RKO (cell line): Measurements from ENCODE around the gene AVPR2.

Experiments used
- DNase-seq: peaks from one replicate; pipeline ENCODE4 v3.0.0-alpha.2; 2016; ENCODE audit warnings: low spot score

Gene AVPR2

DNA sequence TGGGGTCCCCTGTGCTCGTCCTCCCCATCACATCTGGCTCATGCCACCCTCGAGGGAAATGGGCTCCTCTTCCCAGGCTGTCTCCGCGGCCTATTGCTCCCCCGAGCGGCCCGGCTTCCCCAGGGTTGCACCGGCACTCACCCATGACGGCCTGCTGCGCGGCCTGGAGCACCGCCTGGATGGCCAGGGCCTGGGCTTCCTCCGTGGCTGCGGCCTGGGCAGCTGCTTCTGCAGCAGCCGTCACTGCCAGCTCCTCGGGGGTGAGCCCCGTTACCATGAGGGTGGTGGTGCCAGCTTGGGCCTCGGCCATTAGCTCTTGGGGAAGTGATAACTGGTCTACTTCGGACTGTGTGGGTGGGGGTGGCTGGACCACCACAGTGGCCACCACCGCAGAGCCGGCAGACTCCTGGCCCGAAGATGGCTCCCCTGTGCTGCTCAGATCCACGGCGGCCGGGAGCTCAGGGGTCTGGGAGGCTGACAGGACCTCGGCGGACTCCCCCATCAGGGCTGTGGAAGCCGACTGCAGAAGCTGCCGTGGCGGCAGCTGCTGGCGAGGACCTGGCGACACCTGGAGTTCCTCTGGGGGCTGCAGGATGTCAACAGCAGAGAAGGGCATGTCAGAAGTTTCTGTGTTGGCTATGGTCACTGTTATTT is 48.0 kb downstream of the AVPR2 start:
- no peak for DNase-seq

DNA sequence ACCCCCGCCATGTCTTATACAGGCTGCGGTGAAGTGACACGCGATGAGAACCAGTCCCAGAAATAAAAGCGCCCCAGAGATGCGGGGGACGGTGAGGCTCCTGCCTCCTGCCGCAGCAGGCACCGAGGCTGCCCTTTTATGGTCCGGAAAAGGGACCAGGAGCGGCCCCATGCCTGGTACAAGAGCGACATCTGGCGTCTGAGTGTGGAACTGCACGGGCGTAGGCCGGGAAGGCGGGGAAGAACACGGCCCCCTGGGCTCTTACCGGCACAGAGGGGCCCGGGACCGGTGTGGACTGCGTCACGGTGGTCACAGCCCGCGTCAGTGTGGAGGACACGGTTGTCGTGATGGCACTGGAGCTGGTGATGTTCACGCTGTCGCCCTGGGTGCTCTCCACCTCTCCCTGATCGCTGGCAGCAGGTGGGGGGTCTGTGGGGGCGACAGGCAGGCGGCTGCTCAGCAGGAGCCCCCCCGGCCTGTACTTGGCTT is 48.9 kb downstream of the AVPR2 start:
- DNase-seq, result peak; percentile 61

DNA sequence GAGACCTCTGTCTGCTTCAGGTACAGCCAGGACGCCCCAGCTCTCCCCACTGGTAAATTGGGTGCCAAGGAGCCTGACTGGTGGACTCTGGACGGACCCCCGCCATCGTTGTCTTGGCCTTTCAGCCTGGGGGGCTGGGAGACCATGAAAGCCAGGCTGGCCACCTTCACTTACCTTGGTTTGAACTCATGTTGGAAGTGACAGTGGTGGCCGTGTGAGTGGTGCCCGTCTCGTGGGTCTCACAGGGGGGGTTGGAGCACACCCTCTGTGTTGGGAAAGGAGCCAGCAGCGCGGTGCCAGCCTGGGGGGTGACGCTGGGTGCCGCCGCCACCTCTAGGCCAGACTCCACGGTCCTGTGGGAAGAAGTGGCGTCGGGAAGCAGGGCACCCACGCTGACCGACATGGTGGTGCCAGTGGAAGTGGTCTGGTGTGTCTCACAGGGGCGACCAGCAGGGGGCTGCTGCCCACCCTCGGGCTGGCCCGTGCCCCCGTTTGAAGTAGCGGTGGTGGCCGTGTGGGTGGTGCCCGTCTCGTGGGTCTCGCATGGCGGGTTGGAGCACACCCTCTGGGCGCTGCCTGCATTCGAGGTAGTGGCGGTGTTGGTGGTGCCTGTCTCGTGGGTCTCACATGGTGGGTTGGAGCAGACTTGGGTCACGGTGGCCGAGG is 49.6 kb downstream of the AVPR2 start:
- DNase-seq, result no peak

DNA sequence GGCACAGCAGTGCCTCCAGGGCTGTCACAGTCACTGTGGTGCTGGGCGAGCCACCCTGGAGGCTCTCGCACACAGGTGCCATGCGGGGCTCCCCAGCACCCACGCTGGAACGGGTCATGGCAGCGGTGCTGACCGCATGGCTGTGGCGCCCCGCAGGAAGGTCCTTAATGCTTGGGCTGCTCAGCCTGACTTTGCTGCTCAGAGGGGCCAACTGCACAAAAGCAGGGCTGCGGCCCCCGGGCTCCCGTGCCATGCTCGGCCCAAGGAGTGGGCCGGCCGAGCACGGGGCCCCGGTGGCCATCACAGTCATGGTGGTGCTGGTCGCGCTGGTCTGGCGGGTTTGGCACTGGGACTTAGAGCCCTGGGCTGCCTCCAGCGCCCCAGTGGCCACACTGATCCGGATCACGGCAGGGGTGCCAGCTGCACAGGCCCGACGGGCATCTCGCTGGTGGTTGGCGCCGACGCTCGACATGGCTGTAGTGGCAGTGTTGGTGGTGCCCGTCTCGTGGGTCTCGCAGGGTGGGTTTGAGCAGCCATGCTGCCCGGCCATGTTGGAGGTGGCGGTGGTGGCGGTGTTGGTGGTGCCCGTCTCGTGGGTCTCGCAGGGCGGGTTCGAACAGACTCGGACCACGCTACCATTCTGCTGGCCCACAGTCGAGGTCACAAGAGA is 50.2 kb downstream of the AVPR2 start:
- no peak for DNase-seq

DNA sequence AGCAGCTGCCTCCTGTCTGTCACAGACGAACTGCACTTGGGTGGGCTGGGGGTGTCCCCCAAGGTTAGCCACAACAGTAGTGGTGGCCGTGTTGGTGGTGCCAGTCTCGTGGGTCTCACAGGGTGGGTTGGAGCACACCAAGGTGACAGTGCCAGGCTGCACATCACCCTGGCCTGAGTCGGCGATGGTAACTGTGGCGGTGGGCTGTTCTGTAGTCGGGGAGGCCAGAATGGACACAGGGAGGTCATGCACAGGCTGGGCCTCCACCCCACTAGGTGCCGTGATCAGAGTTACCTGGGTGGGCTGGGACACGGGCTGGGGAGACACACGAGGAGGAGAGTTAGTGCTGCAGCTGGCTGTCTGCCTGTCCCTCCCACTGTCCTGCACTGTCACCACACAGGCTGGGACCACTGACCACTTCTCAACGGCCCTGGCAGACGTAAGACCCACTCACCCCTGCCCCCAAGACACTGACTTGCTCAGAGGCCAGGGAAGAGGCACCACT is 50.8 kb downstream of the AVPR2 start:
- no peak for DNase-seq

DNA sequence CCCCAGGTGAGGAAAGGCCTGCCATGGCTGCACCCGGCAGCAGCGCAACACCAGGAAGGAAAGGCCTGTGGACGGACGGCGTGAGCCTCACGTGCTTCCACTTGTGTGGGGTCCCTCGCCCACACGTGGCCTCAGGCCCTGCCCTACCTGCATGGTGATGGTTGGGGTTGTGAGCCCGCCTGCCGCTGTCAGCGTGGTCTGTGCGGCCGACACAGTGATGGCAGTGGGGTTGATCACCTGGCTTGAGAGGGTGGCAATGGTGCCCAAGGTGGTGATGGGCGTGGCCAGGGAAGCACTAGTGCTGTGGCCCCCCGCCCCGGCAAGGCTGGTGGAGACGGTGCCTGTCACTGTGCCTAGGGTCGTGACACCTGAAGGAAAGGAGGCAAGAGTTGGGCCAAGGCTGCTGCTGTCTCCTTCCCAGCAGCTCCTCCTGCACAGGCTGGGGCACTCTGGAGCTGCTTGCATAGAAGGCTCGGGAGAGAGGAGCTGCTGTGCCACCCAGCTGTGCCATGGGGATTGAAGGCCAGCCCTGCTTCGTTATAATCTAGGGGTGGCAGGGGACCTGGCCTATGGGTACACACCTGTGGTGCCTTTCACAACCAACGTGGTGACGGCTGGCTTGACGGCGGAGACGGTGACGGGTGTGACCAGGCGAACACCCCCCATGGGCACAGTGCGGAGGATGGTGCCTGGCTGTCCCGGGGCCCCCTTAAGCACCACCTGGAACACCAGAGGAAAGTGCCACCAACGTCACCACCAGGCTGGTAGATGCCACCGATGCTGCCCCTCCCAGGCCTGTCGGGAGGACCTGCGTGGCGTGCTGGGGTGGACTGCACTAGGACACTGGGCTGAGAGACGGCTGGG is 51.8 kb downstream of the AVPR2 start:
- DNase-seq, result no peak
